Measurements from ENCODE around the gene C7orf57.
"Not testable (repeated sequence)": the region's sequence is repeated elsewhere in the genome, so short reads cannot be mapped to it uniquely, and the experiment has no call there.

C7orf57 gene

GRCh38 chr7:48082378-48082777, 47.0 kb downstream of the C7orf57 start:
- FAIRE-seq; DNase-seq (ENCODE audit: extremely low spot score, insufficient read length, low read depth): not testable (repeated sequence)

GRCh38 chr7:48083114-48083830, 47.9 kb downstream of the C7orf57 start:
- no peak for FAIRE-seq
- no peak for DNase-seq (ENCODE audit: extremely low spot score, insufficient read length, low read depth)

GRCh38 chr7:48084727-48085432, 49.5 kb downstream of the C7orf57 start:
- DNase-seq (ENCODE audit: extremely low spot score, insufficient read length, low read depth) = peak; percentile 61
- FAIRE-seq = peak; percentile 95

- DNase-seq (ENCODE audit: extremely low spot score, insufficient read length, low read depth) (no peak), FAIRE-seq (no peak)
These were observed 50.1 kb downstream of the C7orf57 start for GRCh38 chr7:48085433-48085791.

GRCh38 chr7:48085942-48086341, 50.6 kb downstream of the C7orf57 start:
- DNase-seq (ENCODE audit: extremely low spot score, insufficient read length, low read depth) (no peak), FAIRE-seq (no peak)

- peak; percentile 92 for FAIRE-seq
- no peak for DNase-seq (ENCODE audit: extremely low spot score, insufficient read length, low read depth)
These were observed 52.0 kb downstream of the C7orf57 start for GRCh38 chr7:48087349-48087748.

- peak; percentile 77 for DNase-seq (ENCODE audit: extremely low spot score, insufficient read length, low read depth)
- FAIRE-seq = peak; percentile 99
These were observed 53.3 kb downstream of the C7orf57 start for GRCh38 chr7:48088559-48089045.

- DNase-seq (ENCODE audit: extremely low spot score, insufficient read length, low read depth) = no peak
- FAIRE-seq = no peak
These were observed 54.0 kb downstream of the C7orf57 start, which contains the start of gene UPP1 for GRCh38 chr7:48089046-48090003. Gene UPP1, plus strand, starts transcription at chr7:48089265. Its CDS starts 5,519 bp downstream, at chr7:48094784.

GRCh38 chr7:48090095-48090805, 54.9 kb downstream of the C7orf57 start:
- no peak for FAIRE-seq
- no peak for DNase-seq (ENCODE audit: extremely low spot score, insufficient read length, low read depth)

- DNase-seq (ENCODE audit: extremely low spot score, insufficient read length, low read depth) = no peak
- FAIRE-seq = no peak
These were observed 56.4 kb downstream of the C7orf57 start for GRCh38 chr7:48091506-48092433.

- FAIRE-seq (no peak), DNase-seq (ENCODE audit: extremely low spot score, insufficient read length, low read depth) (no peak)
These were observed 59.5 kb downstream of the C7orf57 start for GRCh38 chr7:48094861-48095293.

GRCh38 chr7:48096273-48096672, 60.9 kb downstream of the C7orf57 start:
- no peak for FAIRE-seq
- DNase-seq (ENCODE audit: extremely low spot score, insufficient read length, low read depth) = no peak

GRCh38 chr7:48097521-48098231, 62.3 kb downstream of the C7orf57 start:
- DNase-seq (ENCODE audit: extremely low spot score, insufficient read length, low read depth) (no peak), FAIRE-seq (no peak)

GRCh38 chr7:48098846-48099245, 63.5 kb downstream of the C7orf57 start:
- DNase-seq (ENCODE audit: extremely low spot score, insufficient read length, low read depth) = no peak
- no peak for FAIRE-seq

- no peak for DNase-seq (ENCODE audit: extremely low spot score, insufficient read length, low read depth)
- no peak for FAIRE-seq
These were observed 64.4 kb downstream of the C7orf57 start for GRCh38 chr7:48099781-48100180.

GRCh38 chr7:48101352-48101751, 66.0 kb downstream of the C7orf57 start:
- FAIRE-seq (no peak), DNase-seq (ENCODE audit: extremely low spot score, insufficient read length, low read depth) (no peak)

- DNase-seq (ENCODE audit: extremely low spot score, insufficient read length, low read depth) = no peak
- FAIRE-seq = no peak
These were observed 66.6 kb downstream of the C7orf57 start for GRCh38 chr7:48101968-48102367.

GRCh38 chr7:48102530-48102929, 67.2 kb downstream of the C7orf57 start:
- DNase-seq (ENCODE audit: extremely low spot score, insufficient read length, low read depth) = no peak
- no peak for FAIRE-seq
